ENCODE results near the gene ATRNL1.

Gene ATRNL1

GRCh38 chr10:115903845-115904244 lies 810.7 kb downstream of the ATRNL1 start:
- Histone ChIP-seq H3K4me3 (ENCODE audit: low read depth in 1 of 2, low read length in 2 of 2) (no peak overlapping the region), H3K9ac (ENCODE audit: low read depth, low read length) (no peak overlapping the region), H2AFZ (ENCODE audit: low read depth, low read length) (no peak overlapping the region), H3K27ac (ENCODE audit: low read length) (no peak overlapping the region), H3K4me2 (ENCODE audit: insufficient read depth, low read length) (no peak overlapping the region), H3K4me1 (ENCODE audit: insufficient read depth, low read length) (no peaks in the 10 kb centered on the region), H3K79me2 (ENCODE audit: insufficient read depth, low read length) (no peaks in the 10 kb centered on the region), H3K36me3 (ENCODE audit: insufficient read depth, low read length) (no peaks in the 10 kb centered on the region), H3K9me3 (ENCODE audit: insufficient read depth, low read length, severe bottlenecking) (no peaks in the 10 kb centered on the region), H4K20me1 (ENCODE audit: insufficient read depth, low read length) (no peaks in the 10 kb centered on the region), H3K27me3 (ENCODE audit: insufficient read depth, low read length, poor library complexity) (no peaks in the 10 kb centered on the region)
- ATAC-seq (ENCODE audit: insufficient read depth, low read depth) (no peak), DNase-seq (no peak)
- TF ChIP-seq EZH2 (IDR thresholded peaks at IDR 0.05; ENCODE audit: borderline replicate concordance, low read depth, low read length, severe bottlenecking) (no peak), CTCF (IDR thresholded peaks at IDR 0.05; ENCODE audit: borderline replicate concordance, extremely low read depth, low read length, poor library complexity, severe bottlenecking) (no peak)

GRCh38 chr10:115909037-115909436 lies 815.9 kb downstream of the ATRNL1 start:
- DNase-seq = no peak
- H3K4me3 ChIP-seq (ENCODE audit: low read depth in 1 of 2, low read length in 2 of 2) = no peak overlapping the region
- no peaks in the 10 kb centered on the region for H3K27me3 ChIP-seq (ENCODE audit: insufficient read depth, low read length, poor library complexity)
- H3K79me2 ChIP-seq (ENCODE audit: insufficient read depth, low read length) = no peaks in the 10 kb centered on the region
- TF ChIP-seq EZH2 (IDR thresholded peaks at IDR 0.05; ENCODE audit: borderline replicate concordance, low read depth, low read length, severe bottlenecking) (no peak), CTCF (IDR thresholded peaks at IDR 0.05; ENCODE audit: borderline replicate concordance, extremely low read depth, low read length, poor library complexity, severe bottlenecking) (no peak)
- no peaks in the 10 kb centered on the region for H3K4me1 ChIP-seq (ENCODE audit: insufficient read depth, low read length)
- no peaks in the 10 kb centered on the region for H4K20me1 ChIP-seq (ENCODE audit: insufficient read depth, low read length)
- H3K36me3 ChIP-seq (ENCODE audit: insufficient read depth, low read length) = no peaks in the 10 kb centered on the region
- no peak overlapping the region for H3K9ac ChIP-seq (ENCODE audit: low read depth, low read length)
- no peaks in the 10 kb centered on the region for H3K9me3 ChIP-seq (ENCODE audit: insufficient read depth, low read length, severe bottlenecking)
- no peak for ATAC-seq (ENCODE audit: insufficient read depth, low read depth)
- no peak overlapping the region for H2AFZ ChIP-seq (ENCODE audit: low read depth, low read length)
- H3K27ac ChIP-seq (ENCODE audit: low read length) = no peak overlapping the region
- H3K4me2 ChIP-seq (ENCODE audit: insufficient read depth, low read length) = no peak overlapping the region

- Histone ChIP-seq H3K9me3 (ENCODE audit: insufficient read depth, low read length, severe bottlenecking) (no peaks in the 10 kb centered on the region), H3K27ac (ENCODE audit: low read length) (no peak overlapping the region)
Measured at GRCh38 chr10:115909962-115910731, 817.0 kb downstream of the ATRNL1 start.

More at GRCh38 chr10:115909962-115910731, 817.0 kb downstream of the ATRNL1 start:
- ATAC-seq (ENCODE audit: insufficient read depth, low read depth) = no peak
- H3K4me1 ChIP-seq (ENCODE audit: insufficient read depth, low read length) = no peaks in the 10 kb centered on the region
- H3K9ac ChIP-seq (ENCODE audit: low read depth, low read length) = no peak overlapping the region
- H3K4me2 ChIP-seq (ENCODE audit: insufficient read depth, low read length) = no peak overlapping the region
- no peaks in the 10 kb centered on the region for H3K27me3 ChIP-seq (ENCODE audit: insufficient read depth, low read length, poor library complexity)
- no peaks in the 10 kb centered on the region for H4K20me1 ChIP-seq (ENCODE audit: insufficient read depth, low read length)
- no peak for DNase-seq
- no peaks in the 10 kb centered on the region for H3K36me3 ChIP-seq (ENCODE audit: insufficient read depth, low read length)
- H2AFZ ChIP-seq (ENCODE audit: low read depth, low read length) = no peak overlapping the region
- TF ChIP-seq CTCF (IDR thresholded peaks at IDR 0.05; ENCODE audit: borderline replicate concordance, extremely low read depth, low read length, poor library complexity, severe bottlenecking) (no peak), EZH2 (IDR thresholded peaks at IDR 0.05; ENCODE audit: borderline replicate concordance, low read depth, low read length, severe bottlenecking) (no peak)
- no peaks in the 10 kb centered on the region for H3K79me2 ChIP-seq (ENCODE audit: insufficient read depth, low read length)
- no peak overlapping the region for H3K4me3 ChIP-seq (ENCODE audit: low read depth in 1 of 2, low read length in 2 of 2)
